WTC11 (cell line): ENCODE results near the gene LRRIQ4. TPM values are rescaled to one million over a fixed set of nuclear protein-coding genes. Genes with fewer than 3 reads are reported as not detected.

Source experiments
- ATAC-seq: fragments of 200-7000 bp; cut with Tn5 transposase; 2 replicates; pipeline ENCODE4 v1.10.0; 2021; ENCODE audit warnings: mild to moderate bottlenecking, moderate library complexity
- CTCF ChIA-PET: fragments of 300-600 bp; sonication (Branson Sonifier 250); formaldehyde crosslinking; loops from one replicate; lab custom pipeline; 2021; ENCODE audit warnings: antibody characterized with exemption; lab: Charles Lee
- POLR2A ChIA-PET: fragments of 350-600 bp; sonication (Branson Sonifier 250); formaldehyde crosslinking; loops from one replicate; lab custom pipeline; 2021; ENCODE audit warnings: antibody characterized with exemption; lab: Charles Lee
- DNase-seq: peaks from one replicate; pipeline ENCODE4 v3.0.0; 2021; ENCODE audit warnings: low spot score
- H3K27ac Mint-ChIP-seq: 2 replicates; pipeline ENCODE4 v1.8.0; 2021; ENCODE audit warnings: mixed read lengths
- H3K27me3 Mint-ChIP-seq: 2 replicates; pipeline ENCODE4 v1.8.0; 2021; ENCODE audit warnings: low read depth, mild to moderate bottlenecking, moderate library complexity, mixed read lengths
- H3K36me3 Mint-ChIP-seq: 2 replicates; pipeline ENCODE4 v1.8.0; 2021; ENCODE audit warnings: mixed read lengths
- H3K4me1 Mint-ChIP-seq: 2 replicates; pipeline ENCODE4 v1.8.0; 2022; ENCODE audit warnings: mixed read lengths
- H3K4me3 Mint-ChIP-seq: 2 replicates; pipeline ENCODE4 v1.8.0; 2021; ENCODE audit warnings: mild to moderate bottlenecking, moderate library complexity, mixed read lengths
- H3K9me3 Mint-ChIP-seq: 2 replicates; pipeline ENCODE4 v1.8.0; 2021; ENCODE audit warnings: mixed read lengths
- CREB1 ChIP-seq: sonication (generic); formaldehyde crosslinking; IDR thresholded peaks from 2 replicates; pipeline ENCODE4 v1.8.0; 2023; ENCODE audit warnings: mild to moderate bottlenecking, missing genetic modification reagents
- CREM ChIP-seq: sonication (generic); formaldehyde crosslinking; IDR thresholded peaks from 2 replicates; pipeline ENCODE4 v1.8.1; 2022; ENCODE audit warnings: mild to moderate bottlenecking, missing genetic modification reagents, moderate library complexity
- ELF4 ChIP-seq: sonication (generic); formaldehyde crosslinking; IDR thresholded peaks from 2 replicates; pipeline ENCODE4 v1.8.1; 2022; ENCODE audit warnings: low read depth, mild to moderate bottlenecking, moderate library complexity, missing genetic modification reagents
- EMX1 ChIP-seq: fragments of 250-450 bp; sonication (Bioruptor Pico); IDR thresholded peaks from 2 replicates; pipeline ENCODE4 v1.8.0; 2021; ENCODE audit warnings: mild to moderate bottlenecking
- FOXK1 ChIP-seq: sonication (generic); formaldehyde crosslinking; IDR thresholded peaks from 2 replicates; pipeline ENCODE4 v1.8.0; 2022; ENCODE audit warnings: mild to moderate bottlenecking, moderate library complexity, missing genetic modification reagents
- GABPB1 ChIP-seq: sonication (generic); formaldehyde crosslinking; IDR thresholded peaks from 2 replicates; pipeline ENCODE4 v1.8.1; 2023; ENCODE audit warnings: mild to moderate bottlenecking, missing genetic modification reagents
- IRF2 ChIP-seq: sonication (generic); formaldehyde crosslinking; IDR thresholded peaks from 2 replicates; pipeline ENCODE4 v1.8.0; 2022; ENCODE audit warnings: low read depth, missing genetic modification reagents, borderline replicate concordance
- NFATC4 ChIP-seq: fragments of 250-450 bp; sonication (Bioruptor Pico); IDR thresholded peaks from 2 replicates; pipeline ENCODE4 v1.9.0; 2021; ENCODE audit warnings: mild to moderate bottlenecking
- SMAD4 ChIP-seq: sonication (generic); formaldehyde crosslinking; IDR thresholded peaks from 2 replicates; pipeline ENCODE4 v1.8.0; 2022; ENCODE audit warnings: mild to moderate bottlenecking, missing genetic modification reagents
- SP1 ChIP-seq: sonication (generic); formaldehyde crosslinking; conservative IDR thresholded peaks from 2 replicates; pipeline ENCODE4 v1.8.1; 2022; ENCODE audit warnings: missing genetic modification reagents
- total RNA-seq: library from RNA; stranded (reverse); gene quantifications from 3 replicates; pipeline ENCODE4 v1.2.3, GENCODE V29; 2021
- TF ChIP-seq, protein P1 (sequence below): fragments of 250-450 bp; sonication (Bioruptor Pico); conservative IDR thresholded peaks from 2 replicates; pipeline ENCODE4 v1.9.0; 2021; ENCODE audit warnings: mild to moderate bottlenecking
- TF ChIP-seq, protein P2 (sequence below): sonication (generic); formaldehyde crosslinking; conservative IDR thresholded peaks from 2 replicates; pipeline ENCODE4 v1.8.1; 2023; ENCODE audit warnings: mild to moderate bottlenecking, low read depth, missing genetic modification reagents, moderate library complexity
- TF ChIP-seq, protein P3 (sequence below): fragments of 250-450 bp; sonication (Bioruptor Pico); IDR thresholded peaks from 2 replicates; pipeline ENCODE4 v2.1.2; 2022; ENCODE audit warnings: mild to moderate bottlenecking, moderate library complexity
- TF ChIP-seq, protein P4 (sequence below): sonication (generic); formaldehyde crosslinking; IDR thresholded peaks from 2 replicates; pipeline ENCODE4 v1.8.1; 2022; ENCODE audit warnings: low read depth, mild to moderate bottlenecking, moderate library complexity, missing genetic modification reagents, borderline replicate concordance
- TF ChIP-seq, protein P5 (sequence below): sonication (generic); formaldehyde crosslinking; IDR thresholded peaks from 2 replicates; pipeline ENCODE4 v1.8.1; 2023; ENCODE audit warnings: mild to moderate bottlenecking, missing genetic modification reagents, moderate library complexity

LRRIQ4 gene
- total RNA-seq, 1 experiment from 2014 or later: 0.09 TPM

DNA sequence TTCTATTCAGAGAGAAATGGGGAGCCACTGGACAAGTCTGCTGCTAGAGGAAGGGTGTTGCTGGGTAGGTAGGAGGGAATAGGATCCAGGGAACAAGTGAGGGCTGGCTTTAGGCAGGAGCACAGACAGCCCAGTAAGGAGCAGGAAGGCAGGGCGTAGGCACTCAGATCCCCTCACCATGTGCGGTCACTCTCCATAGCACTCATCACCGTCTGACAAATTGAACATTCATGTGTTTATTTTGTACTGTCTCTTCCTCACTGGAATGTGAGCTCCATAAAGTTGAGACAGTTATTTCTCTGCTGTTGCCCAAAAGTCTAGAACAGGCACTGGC, 24.2 kb downstream of the LRRIQ4 start:
- peak; percentile 71 for ATAC-seq
- POLR2A ChIA-PET: no interaction called here
- Mint-ChIP-seq H3K9me3 (no peaks in the 10 kb centered on the region), H3K4me1 (0 out of 2 replicates have a peak, but pooled peaks cover 5% of the 10 kb centered on the region), H3K36me3 (no peaks in the 10 kb centered on the region), H3K4me3 (no peak overlapping the region), H3K27me3 (no peaks in the 10 kb centered on the region), H3K27ac (no peak overlapping the region)
- CTCF ChIA-PET: no interaction called here
- TF ChIP-seq GABPB1 (CRISPR knock-in tag) (no peak), SMAD4 (CRISPR knock-in tag) (no peak), CREB1 (CRISPR knock-in tag) (no peak), NFATC4 (no peak), CREM (CRISPR knock-in tag) (no peak), FOXK1 (CRISPR knock-in tag) (no peak), EMX1 (CRISPR knock-in tag) (no peak), IRF2 (no peak)
- TF ChIP-seq, protein P1, sequence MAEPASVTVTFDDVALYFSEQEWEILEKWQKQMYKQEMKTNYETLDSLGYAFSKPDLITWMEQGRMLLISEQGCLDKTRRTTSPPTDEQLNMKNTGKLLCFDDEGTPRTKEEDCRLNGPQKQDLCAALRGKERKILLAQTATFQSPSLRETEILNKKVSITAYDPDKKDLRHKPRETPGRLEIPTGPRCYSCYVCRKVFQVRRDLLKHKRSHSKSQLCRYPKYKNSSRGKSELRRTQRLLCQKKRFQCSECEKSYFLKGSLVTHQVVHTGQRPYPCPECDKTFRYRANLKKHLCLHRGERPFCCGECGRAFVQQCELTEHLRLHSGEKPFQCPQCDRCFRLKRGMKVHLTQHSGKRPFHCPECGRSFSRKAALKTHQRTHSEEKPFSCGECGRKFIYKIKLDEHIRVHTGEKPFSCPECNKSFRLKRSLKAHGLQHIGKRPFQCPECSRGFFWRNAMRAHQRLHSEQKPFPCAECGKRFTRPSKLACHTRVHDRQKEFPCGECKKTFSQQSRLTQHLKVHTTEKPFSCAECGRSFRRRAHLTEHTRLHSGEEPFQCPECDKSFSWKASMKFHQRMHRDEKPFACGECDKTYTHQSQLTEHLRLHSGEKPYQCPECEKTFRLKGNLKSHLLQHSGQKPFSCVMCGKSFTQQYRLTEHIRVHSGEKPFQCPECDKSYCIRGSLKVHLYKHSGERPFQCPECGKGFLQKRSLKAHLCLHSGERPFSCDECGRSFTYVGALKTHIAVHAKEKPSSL (CRISPR knock-in tag): no peak
- TF ChIP-seq, protein P2, sequence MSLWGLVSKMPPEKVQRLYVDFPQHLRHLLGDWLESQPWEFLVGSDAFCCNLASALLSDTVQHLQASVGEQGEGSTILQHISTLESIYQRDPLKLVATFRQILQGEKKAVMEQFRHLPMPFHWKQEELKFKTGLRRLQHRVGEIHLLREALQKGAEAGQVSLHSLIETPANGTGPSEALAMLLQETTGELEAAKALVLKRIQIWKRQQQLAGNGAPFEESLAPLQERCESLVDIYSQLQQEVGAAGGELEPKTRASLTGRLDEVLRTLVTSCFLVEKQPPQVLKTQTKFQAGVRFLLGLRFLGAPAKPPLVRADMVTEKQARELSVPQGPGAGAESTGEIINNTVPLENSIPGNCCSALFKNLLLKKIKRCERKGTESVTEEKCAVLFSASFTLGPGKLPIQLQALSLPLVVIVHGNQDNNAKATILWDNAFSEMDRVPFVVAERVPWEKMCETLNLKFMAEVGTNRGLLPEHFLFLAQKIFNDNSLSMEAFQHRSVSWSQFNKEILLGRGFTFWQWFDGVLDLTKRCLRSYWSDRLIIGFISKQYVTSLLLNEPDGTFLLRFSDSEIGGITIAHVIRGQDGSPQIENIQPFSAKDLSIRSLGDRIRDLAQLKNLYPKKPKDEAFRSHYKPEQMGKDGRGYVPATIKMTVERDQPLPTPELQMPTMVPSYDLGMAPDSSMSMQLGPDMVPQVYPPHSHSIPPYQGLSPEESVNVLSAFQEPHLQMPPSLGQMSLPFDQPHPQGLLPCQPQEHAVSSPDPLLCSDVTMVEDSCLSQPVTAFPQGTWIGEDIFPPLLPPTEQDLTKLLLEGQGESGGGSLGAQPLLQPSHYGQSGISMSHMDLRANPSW (CRISPR knock-in tag): no peak
- TF ChIP-seq, protein P3, sequence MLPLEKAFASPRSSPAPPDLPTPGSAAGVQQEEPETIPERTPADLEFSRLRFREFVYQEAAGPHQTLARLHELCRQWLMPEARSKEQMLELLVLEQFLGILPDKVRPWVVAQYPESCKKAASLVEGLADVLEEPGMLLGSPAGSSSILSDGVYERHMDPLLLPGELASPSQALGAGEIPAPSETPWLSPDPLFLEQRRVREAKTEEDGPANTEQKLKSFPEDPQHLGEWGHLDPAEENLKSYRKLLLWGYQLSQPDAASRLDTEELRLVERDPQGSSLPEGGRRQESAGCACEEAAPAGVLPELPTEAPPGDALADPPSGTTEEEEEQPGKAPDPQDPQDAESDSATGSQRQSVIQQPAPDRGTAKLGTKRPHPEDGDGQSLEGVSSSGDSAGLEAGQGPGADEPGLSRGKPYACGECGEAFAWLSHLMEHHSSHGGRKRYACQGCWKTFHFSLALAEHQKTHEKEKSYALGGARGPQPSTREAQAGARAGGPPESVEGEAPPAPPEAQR: no peak
- TF ChIP-seq, protein P4, sequence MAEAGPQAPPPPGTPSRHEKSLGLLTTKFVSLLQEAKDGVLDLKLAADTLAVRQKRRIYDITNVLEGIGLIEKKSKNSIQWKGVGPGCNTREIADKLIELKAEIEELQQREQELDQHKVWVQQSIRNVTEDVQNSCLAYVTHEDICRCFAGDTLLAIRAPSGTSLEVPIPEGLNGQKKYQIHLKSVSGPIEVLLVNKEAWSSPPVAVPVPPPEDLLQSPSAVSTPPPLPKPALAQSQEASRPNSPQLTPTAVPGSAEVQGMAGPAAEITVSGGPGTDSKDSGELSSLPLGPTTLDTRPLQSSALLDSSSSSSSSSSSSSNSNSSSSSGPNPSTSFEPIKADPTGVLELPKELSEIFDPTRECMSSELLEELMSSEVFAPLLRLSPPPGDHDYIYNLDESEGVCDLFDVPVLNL (CRISPR knock-in tag): no peak
- DNase-seq: no peak

DNA sequence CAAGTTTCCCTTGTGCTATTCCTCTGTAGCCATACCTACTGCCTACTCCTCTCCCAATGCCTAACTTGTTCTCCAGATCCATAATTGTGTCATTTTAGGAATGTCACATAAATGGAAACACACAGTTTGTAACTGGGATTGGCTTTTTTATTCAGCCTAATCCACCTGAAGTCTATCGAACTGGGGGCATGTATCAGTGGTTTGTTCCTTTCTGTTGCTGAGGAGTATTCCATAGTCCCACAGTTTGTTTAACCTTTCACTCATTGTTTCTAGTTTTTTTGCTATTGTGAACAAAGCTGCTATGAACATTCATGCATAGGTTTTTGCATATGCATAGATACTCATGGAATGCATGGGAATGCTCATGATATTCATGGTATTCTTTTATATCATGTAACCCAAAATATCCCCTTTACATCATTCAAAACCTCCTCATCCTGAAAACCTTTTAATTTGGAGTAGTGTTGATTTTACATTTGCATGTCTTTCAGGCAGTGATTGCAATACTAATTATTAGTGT, 25.9 kb downstream of the LRRIQ4 start:
- H3K36me3 Mint-ChIP-seq: no peaks in the 10 kb centered on the region
- TF ChIP-seq, protein P5, sequence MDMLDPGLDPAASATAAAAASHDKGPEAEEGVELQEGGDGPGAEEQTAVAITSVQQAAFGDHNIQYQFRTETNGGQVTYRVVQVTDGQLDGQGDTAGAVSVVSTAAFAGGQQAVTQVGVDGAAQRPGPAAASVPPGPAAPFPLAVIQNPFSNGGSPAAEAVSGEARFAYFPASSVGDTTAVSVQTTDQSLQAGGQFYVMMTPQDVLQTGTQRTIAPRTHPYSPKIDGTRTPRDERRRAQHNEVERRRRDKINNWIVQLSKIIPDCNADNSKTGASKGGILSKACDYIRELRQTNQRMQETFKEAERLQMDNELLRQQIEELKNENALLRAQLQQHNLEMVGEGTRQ (CRISPR knock-in tag): no peak
- TF ChIP-seq ELF4 (CRISPR knock-in tag): no peak
- no peak for TF ChIP-seq SP1 (CRISPR knock-in tag)
- H3K4me3 Mint-ChIP-seq: no peak overlapping the region
- H3K4me1 Mint-ChIP-seq: 0 out of 2 replicates have a peak, but pooled peaks cover 5% of the 10 kb centered on the region
- H3K27me3 Mint-ChIP-seq: no peaks in the 10 kb centered on the region
- DNase-seq (no peak), ATAC-seq (no peak)
- no peaks in the 10 kb centered on the region for H3K9me3 Mint-ChIP-seq
- H3K27ac Mint-ChIP-seq: no peak overlapping the region
- ChIA-PET CTCF (no interaction called here), POLR2A (no interaction called here)
